ENCODE measurements around the gene GRIK2.

The GRIK2 gene

DNA sequence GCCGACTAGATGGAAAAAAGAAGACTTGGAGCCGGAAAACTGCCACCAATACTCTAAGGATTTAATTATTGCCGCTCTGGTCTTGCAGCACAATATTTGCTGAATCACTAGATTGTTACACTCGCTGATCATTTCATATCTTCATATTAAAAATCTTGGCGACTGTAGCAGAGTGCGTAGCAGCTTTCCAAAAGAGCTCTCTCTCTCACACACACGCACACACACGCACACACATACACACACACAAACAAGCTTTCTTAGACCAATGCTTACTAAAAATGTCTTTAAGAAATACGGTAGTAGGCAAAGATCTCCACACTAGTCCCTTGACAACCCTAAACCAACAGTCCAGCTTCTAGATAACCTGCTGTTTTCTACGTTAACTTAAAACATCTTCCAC, 7.7 kb downstream of the GRIK2 start:
- DNase-seq = no peak

DNA sequence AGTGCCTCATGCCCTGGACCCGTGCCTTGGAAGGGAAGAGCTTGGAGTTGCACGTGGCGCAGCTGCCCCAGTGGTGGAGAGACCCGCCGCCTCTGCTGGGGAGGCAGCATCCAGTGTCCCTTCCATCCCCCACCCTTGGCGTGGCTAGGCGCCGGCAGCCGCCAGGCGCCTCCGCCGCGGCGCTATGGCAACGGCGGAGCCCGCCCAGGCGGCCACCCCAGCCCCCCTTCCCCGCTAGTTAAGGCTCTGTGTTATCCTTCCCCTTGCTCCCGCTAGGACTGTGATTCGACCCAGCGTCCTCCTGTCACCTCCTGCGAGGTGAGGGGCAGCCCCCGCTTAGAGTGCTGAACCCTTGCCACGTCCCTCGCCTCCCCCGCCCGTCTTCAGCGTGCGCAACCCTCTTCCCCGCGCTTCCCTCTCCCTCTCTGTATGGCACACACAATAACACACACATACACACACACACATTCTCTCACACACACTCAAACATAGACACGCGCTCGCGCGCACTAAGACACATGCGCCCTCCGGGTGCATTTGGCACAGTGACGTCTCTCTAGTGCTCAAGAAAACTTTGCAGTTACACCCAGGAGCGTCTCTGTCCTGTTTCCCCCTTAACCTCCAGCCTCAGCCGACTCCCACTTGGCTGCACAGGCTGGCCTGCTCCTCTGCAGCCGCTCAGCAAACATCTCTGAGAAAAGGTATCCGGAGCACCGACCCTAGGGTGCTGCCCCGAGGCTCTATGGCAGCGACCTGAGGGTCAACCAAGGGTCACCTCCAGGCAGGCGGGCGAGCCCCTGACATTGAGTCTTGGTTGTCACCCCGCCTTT, 8.5 kb downstream of the GRIK2 start:
- DNase-seq = no peak

GRCh38 chr6:101402622-101403031, 9.1 kb downstream of the GRIK2 start:
- no peak for DNase-seq

- no peak for DNase-seq
Measured at GRCh38 chr6:101403216-101403945, 9.9 kb downstream of the GRIK2 start.

- no peak for DNase-seq
Measured at GRCh38 chr6:101404775-101405174, 11.3 kb downstream of the GRIK2 start.

DNA sequence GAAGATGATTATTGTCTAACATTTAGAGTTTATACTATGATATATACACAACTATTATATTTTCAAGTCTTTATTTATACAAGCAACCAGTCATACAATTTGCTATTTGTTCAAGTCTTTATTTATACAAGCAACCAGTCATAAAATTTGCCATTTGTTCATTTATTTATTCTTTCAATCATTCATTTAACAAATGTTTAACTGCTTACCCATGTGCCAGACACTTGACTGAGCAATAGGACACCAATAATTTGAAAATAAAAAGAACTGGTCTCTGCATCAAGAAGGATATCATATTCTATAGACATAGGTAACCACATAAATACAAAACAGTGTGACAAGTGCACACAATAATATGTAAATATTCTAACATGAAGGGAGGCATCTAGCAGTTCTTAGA, 20.3 kb downstream of the GRIK2 start:
- no peak for DNase-seq

DNA sequence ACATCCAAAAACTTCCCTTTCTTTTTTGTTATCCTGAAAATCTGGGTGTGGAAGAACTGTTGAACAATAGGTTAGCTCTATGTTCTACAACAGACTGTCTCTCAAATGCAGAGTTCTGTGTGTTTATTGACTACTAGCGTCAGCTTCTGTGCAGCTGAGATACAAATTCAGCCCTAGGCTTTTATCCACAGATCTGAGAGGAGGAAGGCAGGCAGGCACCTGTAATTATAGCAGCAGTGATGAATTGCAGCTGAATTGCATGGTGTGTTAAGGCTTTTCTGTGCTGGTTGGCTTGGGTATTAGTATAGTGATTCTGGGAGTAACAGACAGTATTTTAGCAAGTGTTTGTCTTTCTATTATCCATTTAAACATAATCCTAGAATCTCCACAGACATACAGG, 24.4 kb downstream of the GRIK2 start:
- DNase-seq = no peak

DNA sequence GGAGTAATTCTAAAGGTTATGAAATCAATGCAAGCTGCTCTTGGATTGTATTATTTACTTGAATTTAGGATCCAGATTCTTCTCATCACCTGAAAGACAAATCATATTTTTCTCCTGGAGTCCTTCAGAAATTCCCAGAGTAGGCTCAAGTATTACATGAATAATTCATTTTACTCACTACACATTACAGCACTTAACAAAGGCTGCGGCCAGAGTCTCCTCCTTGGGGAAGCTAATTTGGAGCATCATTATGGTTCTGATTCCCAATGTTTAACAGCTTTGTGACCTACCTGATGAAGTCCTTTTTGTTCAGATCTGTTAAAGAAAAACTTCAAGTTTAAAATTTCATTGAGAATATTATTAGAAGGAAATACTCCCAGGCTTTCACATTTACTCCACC, 28.7 kb downstream of the GRIK2 start:
- DNase-seq = no peak

DNA sequence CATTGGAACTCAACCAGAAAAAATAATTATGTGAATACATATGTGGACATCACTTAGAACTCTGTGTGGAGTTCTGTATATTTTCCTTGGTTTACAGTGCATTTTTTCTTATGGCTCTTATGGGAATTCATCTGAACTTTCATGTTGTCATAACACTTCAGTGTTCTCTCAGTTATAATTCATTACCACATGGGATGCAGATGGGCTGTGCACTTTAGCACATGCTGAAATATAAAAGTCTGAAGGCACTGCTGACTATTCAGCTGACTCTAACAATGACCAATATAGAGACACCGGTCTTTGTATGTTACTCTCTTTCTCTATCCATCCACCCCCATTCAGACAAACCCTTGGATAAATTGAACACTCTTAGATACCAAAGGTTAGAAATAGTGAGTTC, 29.3 kb downstream of the GRIK2 start:
- DNase-seq = no peak

- no peak for DNase-seq
Measured at GRCh38 chr6:101429270-101429669, 35.8 kb downstream of the GRIK2 start.

GRCh38 chr6:101429845-101430244, 36.3 kb downstream of the GRIK2 start:
- no peak for DNase-seq

- no peak for DNase-seq
Measured at GRCh38 chr6:101433141-101433540, 39.6 kb downstream of the GRIK2 start.

GRCh38 chr6:101434601-101435000, 41.1 kb downstream of the GRIK2 start:
- DNase-seq = no peak

DNA sequence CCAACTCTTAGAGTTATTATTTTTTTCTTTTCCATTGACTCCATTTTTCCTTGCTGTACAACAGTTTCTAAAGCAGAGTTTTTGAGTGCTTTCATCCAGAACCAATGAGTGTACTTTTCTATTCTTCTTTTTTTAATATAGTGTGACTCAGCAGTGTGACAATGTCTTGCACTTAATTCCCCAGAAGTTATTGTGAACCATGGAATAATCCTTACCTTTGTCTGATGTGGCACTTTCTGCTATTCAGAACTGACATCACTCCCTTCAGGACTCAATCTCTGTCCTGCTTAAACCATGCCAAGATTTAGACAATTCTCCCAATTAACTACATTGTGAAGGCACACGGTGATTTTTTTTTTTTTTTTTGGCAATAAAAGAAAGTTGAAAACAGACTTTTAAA, 41.5 kb downstream of the GRIK2 start:
- no peak for DNase-seq

GRCh38 chr6:101439790-101440189, 46.3 kb downstream of the GRIK2 start:
- no peak for DNase-seq

- no peak for DNase-seq
Measured at GRCh38 chr6:101443315-101443714, 49.8 kb downstream of the GRIK2 start.

DNA sequence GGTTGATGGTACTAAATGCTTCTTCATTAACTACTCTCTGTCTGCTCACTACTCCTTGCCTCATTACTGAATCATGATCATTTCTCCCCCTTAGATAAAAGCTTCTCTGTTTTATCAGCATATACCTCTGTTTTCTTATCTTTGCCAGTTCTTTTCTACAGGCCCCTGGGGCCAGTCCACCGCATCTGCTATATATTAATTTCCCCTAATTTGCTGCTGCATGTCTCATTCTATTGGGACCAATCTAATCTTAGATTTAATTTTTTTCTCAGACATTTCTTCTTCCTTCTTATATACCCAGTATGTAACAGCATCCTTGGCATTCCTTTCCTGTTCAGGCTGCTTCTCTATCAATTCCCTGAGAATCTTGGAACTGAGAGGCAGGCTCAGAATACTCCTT, 51.2 kb downstream of the GRIK2 start:
- no peak for DNase-seq

DNA sequence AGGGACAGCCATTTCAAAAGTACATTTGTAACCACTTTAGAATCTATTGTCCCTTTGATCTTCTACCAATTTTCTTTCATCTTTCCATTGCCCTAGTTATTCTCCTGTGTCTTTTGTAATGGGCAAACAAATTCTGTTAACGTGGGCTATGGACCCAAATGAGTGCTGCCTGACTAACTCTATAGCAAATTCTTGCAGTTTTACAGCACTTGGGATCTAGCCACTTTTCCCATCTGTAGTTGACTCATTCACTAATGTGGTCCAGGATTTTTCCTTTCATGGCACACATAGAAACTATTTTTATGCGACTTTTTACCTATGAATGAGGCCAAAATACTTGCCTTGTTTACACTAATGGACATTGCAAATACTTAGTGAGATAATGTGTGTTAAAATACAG, 52.0 kb downstream of the GRIK2 start:
- no peak for DNase-seq

DNA sequence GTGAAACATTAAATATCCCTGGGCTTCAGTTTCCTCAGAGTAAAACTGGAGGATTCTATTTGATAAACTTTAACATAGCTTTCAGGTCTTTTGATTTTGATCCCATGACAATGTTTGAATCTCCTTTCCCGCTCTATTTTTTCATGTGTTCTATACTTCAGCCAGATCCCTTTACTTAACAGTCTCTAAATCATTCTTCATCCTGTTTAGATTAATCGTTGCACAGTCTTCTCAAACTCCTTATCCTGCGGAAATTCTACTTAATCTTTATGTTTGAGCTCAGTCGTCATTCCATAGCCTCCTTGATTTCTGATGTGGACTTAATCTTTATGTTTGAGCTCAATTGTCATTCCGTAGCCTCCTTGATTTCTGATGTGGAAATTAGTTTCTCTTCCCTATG, 57.4 kb downstream of the GRIK2 start:
- no peak for DNase-seq

GRCh38 chr6:101451981-101452380, 58.5 kb downstream of the GRIK2 start:
- DNase-seq = no peak

DNA sequence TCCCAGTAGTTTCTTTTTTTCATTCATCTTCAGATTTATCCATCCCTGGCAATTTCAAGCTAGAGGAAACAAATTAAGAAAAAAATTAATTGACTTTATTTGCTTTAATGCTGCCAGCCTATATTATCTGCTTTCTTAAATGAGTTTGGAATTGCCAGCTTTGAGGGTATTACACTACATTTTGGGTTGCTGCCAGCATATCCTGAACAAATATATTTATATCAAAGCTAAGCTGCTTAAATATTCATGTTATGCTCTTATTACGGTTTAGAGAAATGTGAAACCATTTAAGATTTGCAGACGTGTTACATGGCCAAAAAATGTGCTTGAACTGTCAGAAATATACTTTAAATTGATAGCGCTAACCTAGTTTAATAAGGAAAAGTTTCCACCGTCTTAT, 59.7 kb downstream of the GRIK2 start:
- no peak for DNase-seq

GRCh38 chr6:101454106-101454676, 60.7 kb downstream of the GRIK2 start:
- DNase-seq = no peak

- no peak for DNase-seq
Measured at GRCh38 chr6:101458336-101458735, 64.8 kb downstream of the GRIK2 start.

GRCh38 chr6:101458826-101459225, 65.3 kb downstream of the GRIK2 start:
- DNase-seq = no peak
